Suprapubic skin (tissue), 3 donors: ENCODE results near the gene EXOC7.

Source experiments
- POLR2A ChIP-seq, 2 donors: fragments of 450-650 bp; IDR thresholded peaks; one replicate each; pipeline ENCODE4 v1.6.1; 2017; ENCODE audit warnings: antibody characterized with exemption in 2 of 2, mild to moderate bottlenecking in 2 of 2, moderate library complexity in 2 of 2
- TF ChIP-seq, protein P1 (sequence below), 2 donors: fragments of 200-600 bp in 1 of 2; fragments of 450-650 bp in 1 of 2; sonication (generic) in 1 of 2; IDR thresholded peaks; one replicate each; pipeline ENCODE4 v1.5.1; 2016 to 2019; ENCODE audit warnings: antibody characterized with exemption in 2 of 2, mild to moderate bottlenecking in 1 of 2, moderate library complexity in 1 of 2

DNA sequence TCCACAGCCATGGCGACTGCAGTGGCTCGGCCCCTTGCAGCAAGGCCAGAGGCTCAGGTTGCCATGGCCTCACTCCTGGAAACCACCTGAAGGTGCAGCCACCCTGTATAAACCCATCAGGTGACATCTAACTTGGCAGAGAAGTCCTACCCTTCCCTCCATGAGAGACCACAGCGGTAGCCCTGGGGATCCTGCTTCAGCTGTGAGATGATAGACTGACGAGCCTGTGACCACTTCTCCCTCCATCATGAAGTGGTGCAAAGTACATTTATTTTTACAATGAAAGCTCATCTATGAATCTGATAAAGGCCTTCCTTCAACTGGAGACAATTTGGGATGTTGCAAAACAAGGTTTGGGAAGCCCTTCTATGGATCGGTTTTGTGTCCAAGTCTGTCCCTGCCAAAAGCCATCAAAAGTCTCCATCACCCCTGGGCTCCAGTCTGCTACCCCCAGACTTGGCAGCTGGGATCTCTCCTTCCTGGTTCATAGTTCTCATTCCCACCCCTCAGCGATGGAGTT lies 22.8 kb downstream of the EXOC7 start:
- TF ChIP-seq POLR2A (IDR thresholded peaks at IDR 0.05), result no peak
- TF ChIP-seq, protein P1, sequence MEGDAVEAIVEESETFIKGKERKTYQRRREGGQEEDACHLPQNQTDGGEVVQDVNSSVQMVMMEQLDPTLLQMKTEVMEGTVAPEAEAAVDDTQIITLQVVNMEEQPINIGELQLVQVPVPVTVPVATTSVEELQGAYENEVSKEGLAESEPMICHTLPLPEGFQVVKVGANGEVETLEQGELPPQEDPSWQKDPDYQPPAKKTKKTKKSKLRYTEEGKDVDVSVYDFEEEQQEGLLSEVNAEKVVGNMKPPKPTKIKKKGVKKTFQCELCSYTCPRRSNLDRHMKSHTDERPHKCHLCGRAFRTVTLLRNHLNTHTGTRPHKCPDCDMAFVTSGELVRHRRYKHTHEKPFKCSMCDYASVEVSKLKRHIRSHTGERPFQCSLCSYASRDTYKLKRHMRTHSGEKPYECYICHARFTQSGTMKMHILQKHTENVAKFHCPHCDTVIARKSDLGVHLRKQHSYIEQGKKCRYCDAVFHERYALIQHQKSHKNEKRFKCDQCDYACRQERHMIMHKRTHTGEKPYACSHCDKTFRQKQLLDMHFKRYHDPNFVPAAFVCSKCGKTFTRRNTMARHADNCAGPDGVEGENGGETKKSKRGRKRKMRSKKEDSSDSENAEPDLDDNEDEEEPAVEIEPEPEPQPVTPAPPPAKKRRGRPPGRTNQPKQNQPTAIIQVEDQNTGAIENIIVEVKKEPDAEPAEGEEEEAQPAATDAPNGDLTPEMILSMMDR (IDR thresholded peaks at IDR 0.05), result no peak
